GM21390 (cell line): Measurements from ENCODE around the gene MAP3K6.

Experiments
- ATAC-seq: cut with Tn5 transposase; IDR thresholded peaks from one replicate; pipeline ENCODE4 v1.9.1; 2021; ENCODE audit not compliant: unreplicated experiment

Gene MAP3K6

DNA sequence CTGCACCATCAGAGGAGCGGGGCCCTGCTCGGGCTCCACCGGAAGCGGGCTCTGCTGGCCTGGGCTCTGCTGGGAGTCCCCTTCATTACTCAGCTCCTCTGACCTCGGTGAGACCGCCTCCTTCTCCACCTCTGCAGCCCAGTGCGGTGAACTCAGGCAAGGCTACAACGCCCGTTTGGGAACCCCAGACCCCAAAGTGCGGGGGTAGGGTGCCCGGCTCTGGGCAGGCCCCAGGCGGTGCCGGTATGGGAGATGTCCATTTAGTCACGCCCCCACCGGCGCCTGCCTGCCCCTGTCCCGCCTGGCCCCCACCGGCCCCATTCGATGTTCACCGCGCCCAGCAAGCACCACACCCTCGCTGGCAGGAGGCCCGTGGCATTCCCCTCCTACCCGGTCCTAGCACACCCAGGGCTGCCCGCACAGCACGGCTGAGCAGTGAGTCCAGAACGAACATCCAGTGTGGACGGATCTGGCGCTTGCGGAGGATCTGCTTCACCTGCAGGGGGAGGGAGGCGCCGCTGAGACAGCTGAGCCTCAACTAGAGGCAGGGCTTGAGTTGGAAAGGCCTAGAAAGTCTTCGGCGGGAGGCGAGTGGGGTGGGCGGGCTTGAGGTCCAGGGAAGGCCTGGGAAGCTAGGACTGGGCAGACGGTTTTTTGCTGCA is 10.0 kb downstream of the MAP3K6 start:
- no peak for ATAC-seq

- ATAC-seq, result no peak
Measured at GRCh38 chr1:27356277-27356618, 10.5 kb downstream of the MAP3K6 start.

- ATAC-seq, result no peak
Measured at GRCh38 chr1:27355683-27356082, 11.1 kb downstream of the MAP3K6 start.

- no peak for ATAC-seq
Measured at GRCh38 chr1:27353629-27354028, 13.1 kb downstream of the MAP3K6 start.

- ATAC-seq, result no peak
Measured at GRCh38 chr1:27353166-27353565, 13.6 kb downstream of the MAP3K6 start.

- no peak for ATAC-seq
Measured at GRCh38 chr1:27351541-27352107, 15.1 kb downstream of the MAP3K6 start.

DNA sequence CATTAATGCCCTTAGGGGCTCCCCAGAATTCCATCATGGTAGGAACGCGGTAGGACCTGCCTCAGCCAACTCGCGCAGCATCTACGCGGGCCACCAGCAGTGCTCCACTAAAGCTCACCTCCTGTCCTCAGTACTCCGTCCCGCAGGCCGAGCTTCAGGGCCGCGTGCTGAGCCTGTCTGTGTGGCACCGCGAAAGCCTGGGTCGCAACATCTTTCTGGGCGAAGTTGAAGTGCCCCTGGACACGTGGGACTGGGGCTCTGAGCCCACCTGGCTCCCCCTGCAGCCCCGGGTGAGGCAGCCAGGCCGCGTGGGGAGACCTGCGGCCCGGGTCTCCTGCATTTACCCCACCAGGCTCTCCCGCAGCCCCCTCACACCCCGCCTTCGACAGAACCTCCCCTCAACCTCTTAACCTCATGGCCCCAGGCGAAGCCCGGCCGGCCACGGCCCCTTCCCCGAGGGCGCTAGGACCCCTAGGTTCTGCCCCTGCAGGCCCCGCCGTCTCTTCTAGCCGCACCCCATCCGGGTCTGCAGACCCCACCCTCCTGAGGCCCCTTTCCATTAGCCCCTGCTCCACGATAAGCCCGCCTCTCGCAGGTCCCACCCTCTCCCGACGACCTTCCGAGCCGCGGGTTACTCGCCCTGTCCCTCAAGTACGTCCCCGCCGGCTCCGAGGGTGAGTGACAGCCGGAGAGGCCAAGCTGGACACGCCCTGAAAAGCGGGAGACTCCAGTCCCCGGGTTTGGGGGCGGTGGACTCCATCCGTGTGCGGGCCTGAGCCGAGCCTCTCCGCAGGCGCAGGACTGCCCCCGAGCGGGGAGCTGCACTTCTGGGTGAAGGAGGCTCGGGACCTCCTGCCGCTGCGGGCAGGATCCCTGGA is 15.9 kb downstream of the MAP3K6 start:
- no peak for ATAC-seq

GRCh38 chr1:27349784-27350662 is 16.7 kb downstream of the MAP3K6 start:
- no peak for ATAC-seq

- no peak for ATAC-seq
Measured at GRCh38 chr1:27348861-27349783, 17.6 kb downstream of the MAP3K6 start.

DNA sequence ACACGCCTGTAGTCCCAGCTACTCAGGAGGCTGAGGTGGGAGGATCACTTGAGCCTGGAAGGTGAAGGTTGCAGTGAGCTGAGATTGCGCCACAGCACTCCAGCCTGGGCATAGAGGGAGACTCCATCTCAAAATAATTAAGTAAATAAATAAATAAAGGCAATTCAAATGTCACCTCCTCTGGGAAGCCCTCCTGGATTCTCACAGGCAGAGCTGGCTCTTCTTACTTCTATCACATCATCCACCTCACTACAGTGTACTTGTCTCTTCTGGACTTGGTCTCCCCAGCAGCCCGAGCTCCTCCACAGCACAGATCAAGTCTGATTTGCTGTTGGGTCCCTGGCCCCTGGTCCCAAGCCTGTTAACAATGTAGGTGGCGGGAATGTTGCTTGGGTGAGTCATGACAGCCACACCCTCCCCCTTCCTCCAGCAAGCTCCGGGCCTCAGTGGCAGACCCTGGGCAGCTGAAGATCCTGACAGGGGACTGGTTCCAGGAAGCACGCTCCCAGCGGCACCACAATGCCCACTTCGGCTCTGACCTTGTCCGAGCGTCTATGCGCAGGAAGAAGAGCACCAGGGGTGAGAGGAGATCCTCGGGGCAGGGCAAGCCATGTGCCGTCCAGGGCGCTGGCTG is 19.7 kb downstream of the MAP3K6 start:
- ATAC-seq, result no peak

DNA sequence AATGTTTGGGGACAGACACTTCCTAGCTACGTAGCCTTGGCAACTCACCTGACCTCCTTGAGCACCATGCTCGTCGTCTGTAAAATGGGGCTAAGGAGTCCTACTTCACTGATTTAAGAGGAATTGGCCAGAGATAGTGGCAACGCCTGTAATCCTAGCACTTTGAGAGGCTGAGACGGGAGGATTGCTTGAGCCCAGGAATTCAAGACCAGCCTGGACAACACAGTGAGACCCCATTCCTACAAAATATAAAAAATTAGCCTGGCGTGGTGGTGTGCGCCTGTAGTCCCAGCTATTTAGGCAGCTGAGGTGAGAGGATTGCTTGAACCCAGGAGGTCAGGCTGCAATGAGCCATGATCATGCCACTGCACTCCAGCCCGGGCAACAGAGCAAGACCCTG is 20.4 kb downstream of the MAP3K6 start:
- ATAC-seq, result no peak

DNA sequence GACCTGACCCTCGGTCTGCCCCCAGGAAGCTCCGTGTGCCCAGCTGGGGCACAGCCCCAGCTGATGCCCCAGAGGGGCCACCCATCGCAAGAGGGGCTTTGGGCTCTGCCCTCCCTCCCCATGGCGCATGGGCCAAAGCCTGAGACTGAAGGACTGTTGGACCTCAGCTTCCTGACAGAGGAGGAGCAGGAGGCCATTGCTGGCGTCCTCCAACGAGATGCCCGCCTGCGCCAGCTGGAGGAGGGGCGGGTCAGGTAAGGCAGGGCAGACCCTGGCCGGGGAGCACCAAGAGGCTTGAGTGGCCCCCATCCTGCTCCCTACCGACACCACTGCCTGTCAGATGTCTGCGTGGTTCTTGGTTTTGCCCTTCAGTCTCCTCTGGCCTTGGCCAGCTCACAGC is 21.5 kb downstream of the MAP3K6 start:
- no peak for ATAC-seq

- ATAC-seq, result no peak
Measured at GRCh38 chr1:27343639-27344025, 23.1 kb downstream of the MAP3K6 start.

DNA sequence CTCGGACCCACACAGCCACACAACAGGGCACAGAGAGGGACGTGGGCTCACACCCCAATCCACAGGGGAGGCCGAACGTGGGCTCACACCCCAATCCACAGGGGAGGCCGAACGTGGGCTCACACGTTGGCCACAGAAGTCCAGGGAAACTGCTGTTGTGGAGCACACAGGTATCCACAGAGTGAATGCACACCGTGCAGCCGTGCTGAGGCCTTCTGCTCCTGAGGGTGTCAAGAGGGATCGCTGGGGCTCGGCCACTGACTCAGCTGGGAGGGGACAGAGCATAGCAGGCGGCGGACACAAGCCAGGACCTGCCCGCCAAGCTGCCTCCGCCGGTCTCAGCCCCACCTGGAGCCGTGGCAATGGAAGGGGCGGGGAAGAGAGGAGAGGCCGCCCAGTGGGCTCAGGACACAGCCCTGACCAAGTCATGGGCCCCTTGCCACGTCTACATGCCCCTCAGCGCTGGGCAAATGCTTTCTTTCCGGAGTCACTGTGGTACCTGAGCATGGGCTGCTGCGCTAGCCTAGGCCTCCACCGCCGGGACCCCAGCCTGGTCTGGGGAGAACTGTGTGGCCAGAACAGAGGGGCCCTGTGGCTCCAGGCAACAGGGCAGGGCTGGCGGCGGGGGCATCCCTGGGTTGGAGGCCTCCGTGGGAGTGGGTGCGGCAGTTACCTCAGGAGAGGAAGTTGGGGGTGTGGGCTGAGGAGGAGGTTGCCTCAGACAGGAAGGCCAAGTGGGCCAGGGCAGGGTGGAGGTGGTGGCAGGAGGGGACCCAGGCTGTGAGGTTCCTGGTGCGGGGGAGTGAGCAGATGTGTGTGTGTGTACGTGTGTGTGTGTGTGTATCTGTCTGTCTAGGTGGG is 23.8 kb downstream of the MAP3K6 start:
- no peak for ATAC-seq

- no peak for ATAC-seq
Measured at GRCh38 chr1:27342391-27342777, 24.4 kb downstream of the MAP3K6 start.

- peak; percentile 56 for ATAC-seq
Measured at GRCh38 chr1:27341525-27342252, 25.1 kb downstream of the MAP3K6 start, which contains the start of gene SYTL1. SYTL1 (plus strand) TSS chr1:27342022; CDS start chr1:27345335, 3,313 bp downstream.

GRCh38 chr1:27339213-27339612 is 27.5 kb downstream of the MAP3K6 start:
- no peak for ATAC-seq

GRCh38 chr1:27338751-27339150 is 28.0 kb downstream of the MAP3K6 start:
- ATAC-seq, result no peak
